HEK293 (cell line): ENCODE results near the gene GAL3ST3.
A peak's percentile ranks its signal among the peaks of the same experiment; 100 is the strongest.

Experiments
- CTCF ChIA-PET: fragments of 350-600 bp; formaldehyde crosslinking; extraction: SDS; loops from one replicate; lab custom pipeline; 2021; ENCODE audit warnings: antibody characterized with exemption; lab: Yijun Ruan, JAX
- POLR2A ChIA-PET: fragments of 300-600 bp; formaldehyde crosslinking; extraction: SDS; loops from one replicate; lab custom pipeline; 2020; ENCODE audit warnings: antibody characterized with exemption, inconsistent platforms; lab: Yijun Ruan, JAX
- H3K27ac ChIP-seq: fragments of 200-500 bp; sonication (Bioruptor generic); 2 replicates; pipeline ENCODE4 v1.5.1; 2014; ENCODE audit warnings: low read depth, low read length, control low read depth, inconsistent platforms; ENCODE audit errors: extremely low read depth
- H3K36me3 ChIP-seq, 2 experiments: fragments of 200-500 bp in 1 of 2; sonication (Bioruptor generic) in 1 of 2; 1 replicate in 1 of 2; 2 replicates in 1 of 2; pipeline ENCODE4 v1.5.1; 2014 to 2017; ENCODE audit warnings: inconsistent platforms in 2 of 2, low read length in 2 of 2; ENCODE audit not compliant: control insufficient read depth in 2 of 2, insufficient read depth in 1 of 2
- H3K4me1 ChIP-seq: fragments of 200-500 bp; sonication (Bioruptor generic); 2 replicates; pipeline ENCODE4 v1.5.1; 2014; ENCODE audit warnings: mild to moderate bottlenecking, low read length, inconsistent platforms; ENCODE audit not compliant: control insufficient read depth, insufficient read depth
- H3K4me3 ChIP-seq: 2 replicates; pipeline ENCODE4 v1.5.1; 2011; ENCODE audit warnings: low read depth, mild to moderate bottlenecking, control low read depth, low read length, moderate library complexity
- H3K9me3 ChIP-seq: fragments of 200-500 bp; sonication (Bioruptor generic); 2 replicates; pipeline ENCODE4 v1.5.1; 2014; ENCODE audit warnings: low read depth, low read length, inconsistent platforms; ENCODE audit not compliant: control insufficient read depth, insufficient read depth
- CTCF ChIP-seq: fragments of 450-650 bp; formaldehyde crosslinking; IDR thresholded peaks from 2 replicates; pipeline ENCODE4 v1.5.1; 2016; ENCODE audit warnings: missing biosample characterization, missing genetic modification characterization
- GLIS2 ChIP-seq: fragments of 450-650 bp; formaldehyde crosslinking; IDR thresholded peaks from 2 replicates; pipeline ENCODE4 v1.5.1; 2016; ENCODE audit warnings: missing biosample characterization, missing genetic modification characterization
- HOXC10 ChIP-seq: sonication (generic); formaldehyde crosslinking; IDR thresholded peaks from 2 replicates; pipeline ENCODE4 v1.8.1; 2023; ENCODE audit warnings: mild to moderate bottlenecking, missing genetic modification reagents
- PRDM6 ChIP-seq: fragments of 450-650 bp; formaldehyde crosslinking; IDR thresholded peaks from 2 replicates; pipeline ENCODE4 v1.5.1; 2017; ENCODE audit warnings: missing biosample characterization, missing genetic modification characterization
- ZBTB17 ChIP-seq: fragments of 450-650 bp; formaldehyde crosslinking; IDR thresholded peaks from 2 replicates; pipeline ENCODE4 v1.5.1; 2016; ENCODE audit warnings: missing biosample characterization, missing genetic modification characterization
- ZBTB26 ChIP-seq: fragments of 450-650 bp; formaldehyde crosslinking; optimal IDR thresholded peaks from 2 replicates; pipeline ENCODE3; 2016; ENCODE audit warnings: missing biosample characterization, mild to moderate bottlenecking, missing genetic modification characterization
- ZBTB6 ChIP-seq: fragments of 450-650 bp; formaldehyde crosslinking; IDR thresholded peaks from 2 replicates; pipeline ENCODE4 v1.5.1; 2017; ENCODE audit warnings: missing biosample characterization, missing genetic modification characterization
- ZBTB8A ChIP-seq: fragments of 450-650 bp; formaldehyde crosslinking; IDR thresholded peaks from 2 replicates; pipeline ENCODE4 v1.5.1; 2016; ENCODE audit warnings: missing biosample characterization, missing genetic modification characterization
- ZFHX2 ChIP-seq: fragments of 450-650 bp; formaldehyde crosslinking; conservative IDR thresholded peaks from 2 replicates; pipeline ENCODE4 v1.5.1; 2016; ENCODE audit warnings: missing biosample characterization, missing genetic modification characterization
- ZFP37 ChIP-seq: fragments of 450-650 bp; formaldehyde crosslinking; IDR thresholded peaks from 2 replicates; pipeline ENCODE4 v1.5.1; 2016; ENCODE audit warnings: missing biosample characterization, missing genetic modification characterization
- ZNF140 ChIP-seq: fragments of 450-650 bp; formaldehyde crosslinking; IDR thresholded peaks from 2 replicates; pipeline ENCODE4 v1.5.1; 2016; ENCODE audit warnings: missing biosample characterization, missing genetic modification characterization
- ZNF174 ChIP-seq: fragments of 450-650 bp; formaldehyde crosslinking; IDR thresholded peaks from 2 replicates; pipeline ENCODE4 v1.5.0; 2017; ENCODE audit warnings: missing biosample characterization, mild to moderate bottlenecking, missing genetic modification characterization
- ZNF214 ChIP-seq: fragments of 450-650 bp; formaldehyde crosslinking; IDR thresholded peaks from 2 replicates; pipeline ENCODE4 v1.5.1; 2017; ENCODE audit warnings: missing biosample characterization, mild to moderate bottlenecking, missing genetic modification characterization, borderline replicate concordance
- ZNF266 ChIP-seq: fragments of 450-650 bp; formaldehyde crosslinking; IDR thresholded peaks from 2 replicates; pipeline ENCODE4 v1.5.1; 2016; ENCODE audit warnings: missing biosample characterization, missing genetic modification characterization, low read depth
- ZNF335 ChIP-seq: fragments of 450-650 bp; formaldehyde crosslinking; conservative IDR thresholded peaks from 2 replicates; pipeline ENCODE4 v1.5.1; 2016; ENCODE audit warnings: missing biosample characterization, missing genetic modification characterization
- ZNF341 ChIP-seq: fragments of 450-650 bp; formaldehyde crosslinking; IDR thresholded peaks from 2 replicates; pipeline ENCODE4; 2016; ENCODE audit warnings: low read depth, missing biosample characterization, missing genetic modification characterization
- ZNF350 ChIP-seq: fragments of 450-650 bp; formaldehyde crosslinking; IDR thresholded peaks from 2 replicates; pipeline ENCODE4 v1.5.0; 2017; ENCODE audit warnings: missing biosample characterization, mild to moderate bottlenecking, missing genetic modification characterization
- ZNF48 ChIP-seq: fragments of 450-650 bp; formaldehyde crosslinking; IDR thresholded peaks from 2 replicates; pipeline ENCODE4 v1.5.1; 2016; ENCODE audit warnings: missing biosample characterization, missing genetic modification characterization
- ZNF501 ChIP-seq: fragments of 450-650 bp; formaldehyde crosslinking; IDR thresholded peaks from 2 replicates; pipeline ENCODE4 v1.5.1; 2016; ENCODE audit warnings: missing biosample characterization, missing genetic modification characterization
- ZNF514 ChIP-seq: fragments of 450-650 bp; formaldehyde crosslinking; IDR thresholded peaks from 2 replicates; pipeline ENCODE4 v1.5.1; 2016; ENCODE audit warnings: missing biosample characterization, missing genetic modification characterization
- ZNF561 ChIP-seq: fragments of 450-650 bp; IDR thresholded peaks from 2 replicates; pipeline ENCODE4 v1.5.1; 2018; ENCODE audit warnings: missing biosample characterization, missing genetic modification characterization, borderline replicate concordance
- ZNF654 ChIP-seq: fragments of 450-650 bp; formaldehyde crosslinking; IDR thresholded peaks from 2 replicates; pipeline ENCODE4 v1.5.1; 2016; ENCODE audit warnings: low read depth, missing biosample characterization, missing genetic modification characterization
- ZNF707 ChIP-seq: fragments of 450-650 bp; formaldehyde crosslinking; IDR thresholded peaks from 2 replicates; pipeline ENCODE4 v1.5.1; 2016; ENCODE audit warnings: missing biosample characterization, missing genetic modification characterization
- ZNF768 ChIP-seq: fragments of 450-650 bp; formaldehyde crosslinking; IDR thresholded peaks from 2 replicates; pipeline ENCODE4 v1.5.1; 2018; ENCODE audit warnings: missing biosample characterization, mild to moderate bottlenecking, missing genetic modification characterization
- ZSCAN30 ChIP-seq: fragments of 450-650 bp; IDR thresholded peaks from 2 replicates; pipeline ENCODE4 v1.5.1; 2018; ENCODE audit warnings: missing biosample characterization, mild to moderate bottlenecking, missing genetic modification characterization, moderate library complexity
- TF ChIP-seq, protein P1 (sequence below): fragments of 450-650 bp; formaldehyde crosslinking; IDR thresholded peaks from 2 replicates; pipeline ENCODE4 v1.5.1; 2017; ENCODE audit warnings: missing biosample characterization, missing genetic modification characterization
- TF ChIP-seq, protein P2 (sequence below): fragments of 450-650 bp; formaldehyde crosslinking; IDR thresholded peaks from 2 replicates; pipeline ENCODE4 v1.5.1; 2016; ENCODE audit warnings: missing biosample characterization, missing genetic modification characterization

Gene GAL3ST3

GRCh38 chr11:66022401-66023185, 26.4 kb downstream of the GAL3ST3 start:
- no peaks in the 10 kb centered on the region for H3K9me3 ChIP-seq
- no peaks in the 10 kb centered on the region for H3K36me3 ChIP-seq
- H3K27ac ChIP-seq = no peak overlapping the region
- POLR2A ChIA-PET = interaction anchor here (0.5 to 1.1 kb wide), 5 partner anchors 9 to 200 kb away, joined by 4 to 6 read pairs (median 4); partner anchors contain the start of gene SF3B2
- H3K4me1 ChIP-seq = no peaks in the 10 kb centered on the region
- no peak overlapping the region for H3K4me3 ChIP-seq
- TF ChIP-seq GLIS2 (tag by site-specific recombination) (no peak), ZFHX2 (tag by site-specific recombination) (no peak), ZFP37 (tag by site-specific recombination) (no peak), ZNF341 (peak; percentile 40; the same call in 1 of the 2 replicates), ZNF501 (tag by site-specific recombination) (no peak), ZNF214 (tag by site-specific recombination) (no peak), ZNF768 (tag by site-specific recombination) (no peak), ZSCAN30 (peak; percentile 81; the same call in 1 of the 2 replicates), ZNF350 (tag by site-specific recombination) (no peak), ZNF48 (tag by site-specific recombination) (no peak), ZNF335 (peak; percentile 62), CTCF (tag by site-specific recombination) (peak; percentile 74), ZBTB8A (tag by site-specific recombination) (peak; percentile 94), ZNF174 (tag by site-specific recombination) (no peak), ZNF140 (tag by site-specific recombination) (no peak), HOXC10 (CRISPR knock-in tag) (no peak), ZBTB6 (tag by site-specific recombination) (0 out of 2 replicates have a peak, but pooled peaks have one; percentile 40), PRDM6 (tag by site-specific recombination) (no peak), ZNF266 (no peak), ZBTB17 (no peak), ZNF707 (tag by site-specific recombination) (no peak), ZNF654 (tag by site-specific recombination) (peak; percentile 47), ZNF561 (no peak; the same call in 1 of the 2 replicates), ZNF514 (tag by site-specific recombination) (no peak), ZBTB26 (peak; percentile 25)
- TF ChIP-seq, protein P1, sequence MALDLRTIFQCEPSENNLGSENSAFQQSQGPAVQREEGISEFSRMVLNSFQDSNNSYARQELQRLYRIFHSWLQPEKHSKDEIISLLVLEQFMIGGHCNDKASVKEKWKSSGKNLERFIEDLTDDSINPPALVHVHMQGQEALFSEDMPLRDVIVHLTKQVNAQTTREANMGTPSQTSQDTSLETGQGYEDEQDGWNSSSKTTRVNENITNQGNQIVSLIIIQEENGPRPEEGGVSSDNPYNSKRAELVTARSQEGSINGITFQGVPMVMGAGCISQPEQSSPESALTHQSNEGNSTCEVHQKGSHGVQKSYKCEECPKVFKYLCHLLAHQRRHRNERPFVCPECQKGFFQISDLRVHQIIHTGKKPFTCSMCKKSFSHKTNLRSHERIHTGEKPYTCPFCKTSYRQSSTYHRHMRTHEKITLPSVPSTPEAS (tag by site-specific recombination) = no peak
- TF ChIP-seq, protein P2, sequence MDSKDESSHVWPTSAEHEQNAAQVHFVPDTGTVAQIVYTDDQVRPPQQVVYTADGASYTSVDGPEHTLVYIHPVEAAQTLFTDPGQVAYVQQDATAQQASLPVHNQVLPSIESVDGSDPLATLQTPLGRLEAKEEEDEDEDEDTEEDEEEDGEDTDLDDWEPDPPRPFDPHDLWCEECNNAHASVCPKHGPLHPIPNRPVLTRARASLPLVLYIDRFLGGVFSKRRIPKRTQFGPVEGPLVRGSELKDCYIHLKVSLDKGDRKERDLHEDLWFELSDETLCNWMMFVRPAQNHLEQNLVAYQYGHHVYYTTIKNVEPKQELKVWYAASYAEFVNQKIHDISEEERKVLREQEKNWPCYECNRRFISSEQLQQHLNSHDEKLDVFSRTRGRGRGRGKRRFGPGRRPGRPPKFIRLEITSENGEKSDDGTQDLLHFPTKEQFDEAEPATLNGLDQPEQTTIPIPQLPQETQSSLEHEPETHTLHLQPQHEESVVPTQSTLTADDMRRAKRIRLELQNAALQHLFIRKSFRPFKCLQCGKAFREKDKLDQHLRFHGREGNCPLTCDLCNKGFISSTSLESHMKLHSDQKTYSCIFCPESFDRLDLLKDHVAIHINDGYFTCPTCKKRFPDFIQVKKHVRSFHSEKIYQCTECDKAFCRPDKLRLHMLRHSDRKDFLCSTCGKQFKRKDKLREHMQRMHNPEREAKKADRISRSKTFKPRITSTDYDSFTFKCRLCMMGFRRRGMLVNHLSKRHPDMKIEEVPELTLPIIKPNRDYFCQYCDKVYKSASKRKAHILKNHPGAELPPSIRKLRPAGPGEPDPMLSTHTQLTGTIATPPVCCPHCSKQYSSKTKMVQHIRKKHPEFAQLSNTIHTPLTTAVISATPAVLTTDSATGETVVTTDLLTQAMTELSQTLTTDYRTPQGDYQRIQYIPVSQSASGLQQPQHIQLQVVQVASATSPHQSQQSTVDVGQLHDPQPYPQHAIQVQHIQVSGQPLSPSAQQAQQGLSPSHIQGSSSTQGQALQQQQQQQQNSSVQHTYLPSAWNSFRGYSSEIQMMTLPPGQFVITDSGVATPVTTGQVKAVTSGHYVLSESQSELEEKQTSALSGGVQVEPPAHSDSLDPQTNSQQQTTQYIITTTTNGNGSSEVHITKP (tag by site-specific recombination) = 0 out of 2 replicates have a peak, but pooled peaks have one; percentile 14
- CTCF ChIA-PET = interaction anchor here (0.5 to 3.7 kb wide), 41 partner anchors 9 to 379 kb away, joined by 3 to 49 read pairs (median 5); partner anchors contain the start of genes BANF1, CST6, EIF1AD and FIBP
